Measurements from ENCODE around the gene TMPRSS3.

The TMPRSS3 gene

DNA sequence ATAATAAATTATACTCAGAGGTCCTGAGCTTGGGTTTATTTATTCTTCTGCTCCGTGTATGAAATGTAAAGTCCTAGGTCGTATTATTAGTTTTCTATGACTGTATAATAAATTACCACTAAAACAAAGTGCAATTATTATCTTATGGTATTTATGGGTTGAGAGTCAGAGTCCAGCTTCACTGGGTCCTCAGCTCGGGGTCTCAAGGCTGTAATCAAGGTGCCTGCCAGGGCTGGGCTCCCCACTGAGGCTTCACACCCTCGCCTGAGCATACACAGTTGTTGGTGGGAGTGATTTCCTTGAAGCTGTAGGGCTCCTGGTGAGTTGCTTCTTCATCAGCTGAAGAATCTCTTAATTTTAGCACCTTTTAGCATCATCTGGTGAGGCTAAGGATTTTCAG lies 23.0 kb upstream of the TMPRSS3 start:
- no peak overlapping the region for H3K4me3 ChIP-seq (ENCODE audit: insufficient read depth, low read length, poor library complexity, severe bottlenecking)
- no peaks in the 10 kb centered on the region for H3F3A ChIP-seq (ENCODE audit: insufficient read depth)
- no peaks in the 10 kb centered on the region for H3K36me3 ChIP-seq (ENCODE audit: low read length)
- H3K27me3 ChIP-seq (ENCODE audit: low read length), result no peaks in the 10 kb centered on the region
- no peak overlapping the region for H3K9ac ChIP-seq (ENCODE audit: low read length)
- H3K79me2 ChIP-seq (ENCODE audit: insufficient read depth, low read length), result no peaks in the 10 kb centered on the region
- no peaks in the 10 kb centered on the region for H3K9me2 ChIP-seq (replicated peaks; ENCODE audit: insufficient read depth, low read length)
- no peak overlapping the region for H3K27ac ChIP-seq (ENCODE audit: low read depth, low read length)
- no peaks in the 10 kb centered on the region for H3K9me3 ChIP-seq (ENCODE audit: insufficient read depth, low read length)
- H4K20me1 ChIP-seq (ENCODE audit: low read depth, low read length), result no peaks in the 10 kb centered on the region
- H3K4me2 ChIP-seq (ENCODE audit: low read depth, low read length, poor library complexity, severe bottlenecking), result no peak overlapping the region
- no peak overlapping the region for H2AFZ ChIP-seq (ENCODE audit: low read depth, low read length, severe bottlenecking)
- TF ChIP-seq, protein P1, sequence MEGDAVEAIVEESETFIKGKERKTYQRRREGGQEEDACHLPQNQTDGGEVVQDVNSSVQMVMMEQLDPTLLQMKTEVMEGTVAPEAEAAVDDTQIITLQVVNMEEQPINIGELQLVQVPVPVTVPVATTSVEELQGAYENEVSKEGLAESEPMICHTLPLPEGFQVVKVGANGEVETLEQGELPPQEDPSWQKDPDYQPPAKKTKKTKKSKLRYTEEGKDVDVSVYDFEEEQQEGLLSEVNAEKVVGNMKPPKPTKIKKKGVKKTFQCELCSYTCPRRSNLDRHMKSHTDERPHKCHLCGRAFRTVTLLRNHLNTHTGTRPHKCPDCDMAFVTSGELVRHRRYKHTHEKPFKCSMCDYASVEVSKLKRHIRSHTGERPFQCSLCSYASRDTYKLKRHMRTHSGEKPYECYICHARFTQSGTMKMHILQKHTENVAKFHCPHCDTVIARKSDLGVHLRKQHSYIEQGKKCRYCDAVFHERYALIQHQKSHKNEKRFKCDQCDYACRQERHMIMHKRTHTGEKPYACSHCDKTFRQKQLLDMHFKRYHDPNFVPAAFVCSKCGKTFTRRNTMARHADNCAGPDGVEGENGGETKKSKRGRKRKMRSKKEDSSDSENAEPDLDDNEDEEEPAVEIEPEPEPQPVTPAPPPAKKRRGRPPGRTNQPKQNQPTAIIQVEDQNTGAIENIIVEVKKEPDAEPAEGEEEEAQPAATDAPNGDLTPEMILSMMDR (IDR thresholded peaks at IDR 0.05; ENCODE audit: insufficient read depth, low read length, poor library complexity, severe bottlenecking), result no peak
- TF ChIP-seq EZH2phosphoT487 (conservative IDR thresholded peaks at IDR 0.05; ENCODE audit: low read length), result no peak

DNA sequence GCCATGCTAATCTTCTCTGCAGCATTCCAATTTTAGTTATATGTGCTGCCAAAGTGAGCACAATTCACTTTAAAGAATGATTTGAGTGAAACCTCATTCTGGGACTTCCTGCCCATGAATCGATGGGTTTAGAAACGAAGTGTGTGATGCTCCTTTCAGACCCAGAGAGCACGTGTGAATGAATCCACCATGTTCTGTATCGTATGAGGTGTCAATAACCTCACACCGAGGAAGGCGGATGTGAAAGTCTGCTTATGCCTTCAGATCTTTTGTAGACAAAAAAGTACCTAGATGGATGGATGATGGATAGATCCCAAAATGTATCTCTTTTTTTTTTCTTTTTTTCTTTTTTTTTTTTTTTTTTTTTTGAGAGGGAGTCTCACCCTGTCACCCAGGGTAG lies 21.7 kb upstream of the TMPRSS3 start:
- no peak overlapping the region for H3K4me3 ChIP-seq (ENCODE audit: insufficient read depth, low read length, poor library complexity, severe bottlenecking)
- no peaks in the 10 kb centered on the region for H3F3A ChIP-seq (ENCODE audit: insufficient read depth)
- no peak overlapping the region for H3K4me2 ChIP-seq (ENCODE audit: low read depth, low read length, poor library complexity, severe bottlenecking)
- no peak overlapping the region for H3K27ac ChIP-seq (ENCODE audit: low read depth, low read length)
- no peak for TF ChIP-seq EZH2phosphoT487 (conservative IDR thresholded peaks at IDR 0.05; ENCODE audit: low read length)
- TF ChIP-seq, protein P1 (IDR thresholded peaks at IDR 0.05; ENCODE audit: insufficient read depth, low read length, poor library complexity, severe bottlenecking), result no peak
- no peaks in the 10 kb centered on the region for H3K36me3 ChIP-seq (ENCODE audit: low read length)
- no peaks in the 10 kb centered on the region for H4K20me1 ChIP-seq (ENCODE audit: low read depth, low read length)
- no peak overlapping the region for H2AFZ ChIP-seq (ENCODE audit: low read depth, low read length, severe bottlenecking)
- H3K9me2 ChIP-seq (replicated peaks; ENCODE audit: insufficient read depth, low read length), result no peaks in the 10 kb centered on the region
- H3K9ac ChIP-seq (ENCODE audit: low read length), result no peak overlapping the region
- H3K79me2 ChIP-seq (ENCODE audit: insufficient read depth, low read length), result no peaks in the 10 kb centered on the region
- H3K27me3 ChIP-seq (ENCODE audit: low read length), result no peaks in the 10 kb centered on the region
- H3K9me3 ChIP-seq (ENCODE audit: insufficient read depth, low read length), result no peaks in the 10 kb centered on the region

DNA sequence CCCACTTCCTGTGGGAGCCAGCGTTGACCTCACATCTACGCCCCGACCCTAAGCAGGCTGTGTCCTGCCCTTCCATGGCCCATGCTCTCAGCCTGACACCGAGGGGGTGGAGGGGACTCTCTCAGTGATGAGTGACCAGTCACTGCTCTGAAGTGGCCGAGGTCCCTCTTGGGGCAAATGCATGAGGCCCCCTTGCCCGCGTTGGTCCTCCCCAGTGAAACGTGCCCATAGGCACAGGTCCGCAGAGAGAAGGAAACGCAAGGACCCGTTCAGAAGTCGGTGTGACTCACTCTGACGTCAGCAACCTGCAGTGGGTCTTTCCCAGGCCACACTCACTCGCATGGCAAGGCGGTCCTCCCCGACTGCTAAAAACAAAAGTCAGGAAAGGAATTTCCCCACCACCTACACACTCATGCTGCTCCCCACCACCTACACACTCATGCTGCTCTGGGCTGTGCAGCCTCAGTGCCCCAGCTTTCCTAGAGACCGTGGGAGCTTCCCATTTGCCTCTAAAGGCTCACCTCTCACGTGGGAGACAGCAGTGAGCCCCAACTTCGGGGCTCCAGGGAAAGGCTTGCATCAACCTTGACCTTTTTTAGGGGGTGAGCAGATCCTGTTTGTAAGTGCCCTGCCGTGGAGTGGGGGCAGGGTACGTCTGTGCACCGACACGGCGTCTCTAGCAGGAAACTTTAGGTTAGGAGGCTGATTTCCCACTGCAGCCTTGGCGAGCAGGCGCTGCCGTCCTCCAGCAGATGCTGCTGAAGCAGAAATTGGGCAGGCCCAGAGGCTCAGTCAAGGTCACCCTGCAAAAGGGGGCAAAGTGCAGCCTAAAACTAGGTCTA lies 19.3 kb upstream of the TMPRSS3 start:
- no peak overlapping the region for H3K4me2 ChIP-seq (ENCODE audit: low read depth, low read length, poor library complexity, severe bottlenecking)
- no peak overlapping the region for H3K4me3 ChIP-seq (ENCODE audit: insufficient read depth, low read length, poor library complexity, severe bottlenecking)
- H3F3A ChIP-seq (ENCODE audit: insufficient read depth), result no peaks in the 10 kb centered on the region
- H2AFZ ChIP-seq (ENCODE audit: low read depth, low read length, severe bottlenecking), result no peak overlapping the region
- H3K27ac ChIP-seq (ENCODE audit: low read depth, low read length), result no peak overlapping the region
- TF ChIP-seq EZH2phosphoT487 (conservative IDR thresholded peaks at IDR 0.05; ENCODE audit: low read length), result no peak
- TF ChIP-seq, protein P1 (IDR thresholded peaks at IDR 0.05; ENCODE audit: insufficient read depth, low read length, poor library complexity, severe bottlenecking), result no peak
- H3K27me3 ChIP-seq (ENCODE audit: low read length), result no peaks in the 10 kb centered on the region
- no peaks in the 10 kb centered on the region for H3K79me2 ChIP-seq (ENCODE audit: insufficient read depth, low read length)
- H3K9me3 ChIP-seq (ENCODE audit: insufficient read depth, low read length), result no peaks in the 10 kb centered on the region
- no peaks in the 10 kb centered on the region for H3K9me2 ChIP-seq (replicated peaks; ENCODE audit: insufficient read depth, low read length)
- H4K20me1 ChIP-seq (ENCODE audit: low read depth, low read length), result no peaks in the 10 kb centered on the region
- no peaks in the 10 kb centered on the region for H3K36me3 ChIP-seq (ENCODE audit: low read length)
- H3K9ac ChIP-seq (ENCODE audit: low read length), result no peak overlapping the region

Data from SU-DHL-6 (cell line).